SJSA1 (cell line): ENCODE data around the gene MYH13. TPM values are rescaled to one million over a fixed set of nuclear protein-coding genes. Genes with fewer than 3 reads are reported as not detected.

ENCODE experiments used
- DNase-seq, 2 experiments: peaks; one replicate each; pipeline ENCODE4 v3.0.0-alpha.2; 2015 to 2020; ENCODE audit warnings: low spot score in 2 of 2, low read depth in 1 of 2
- H3K27ac ChIP-seq: fragments of 250-450 bp; sonication (Bioruptor Pico); 2 replicates; pipeline ENCODE4 v1.5.1; 2020; ENCODE audit warnings: mild to moderate bottlenecking, moderate library complexity
- H3K27me3 ChIP-seq: fragments of 250-450 bp; sonication (Bioruptor Pico); replicated peaks from 2 replicates; pipeline ENCODE4 v1.5.1; 2020; ENCODE audit warnings: mild to moderate bottlenecking, moderate library complexity
- H3K36me3 ChIP-seq: fragments of 250-450 bp; sonication (Bioruptor Pico); 2 replicates; pipeline ENCODE4 v1.5.1; 2020; ENCODE audit warnings: mild to moderate bottlenecking
- H3K4me1 ChIP-seq: fragments of 250-450 bp; sonication (Bioruptor Pico); replicated peaks from 2 replicates; pipeline ENCODE4 v1.6.1; 2021; ENCODE audit warnings: mild to moderate bottlenecking
- H3K4me3 ChIP-seq: fragments of 250-450 bp; sonication (Bioruptor Pico); 2 replicates; pipeline ENCODE4 v1.5.1; 2020; ENCODE audit warnings: mild to moderate bottlenecking
- H3K9me3 ChIP-seq: fragments of 250-450 bp; sonication (Bioruptor Pico); replicated peaks from 2 replicates; pipeline ENCODE4 v1.5.1; 2020; ENCODE audit warnings: mild to moderate bottlenecking
- total RNA-seq: library from RNA; depleted of rRNA; stranded (reverse); fragments of >200 nt; shearing (Covaris generic); gene quantifications from 2 replicates; pipeline ENCODE4 v1.2.3, GENCODE V29; 2014; rRNA removed

The MYH13 gene
- not detected in 2 replicates for total RNA-seq

DNA sequence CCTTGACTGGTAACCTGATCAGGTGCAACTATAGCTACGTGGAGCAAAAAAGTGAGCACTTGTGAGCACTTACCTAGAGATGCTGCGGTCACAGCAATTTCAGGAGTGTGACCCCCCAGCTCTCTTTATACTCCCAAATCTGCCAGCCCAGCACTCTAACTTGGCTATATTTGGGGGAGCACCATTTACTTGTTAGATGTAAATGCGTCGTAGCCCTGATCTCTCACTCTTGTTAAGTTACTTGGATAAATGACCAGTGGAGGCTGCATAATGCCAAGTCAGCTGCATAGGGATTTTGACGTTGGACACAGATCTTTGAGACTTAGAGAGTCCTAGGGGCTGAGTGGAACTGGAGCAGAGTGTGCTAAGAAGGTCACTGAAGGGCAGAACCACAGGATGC lies at the start of gene MYH13:
MYH13 (minus strand) TSS at position 101 of the 400 bp plus-strand sequence. CDS start 8,476 bp downstream, outside the sequence.
- H3K9me3 ChIP-seq, result no peaks in the 10 kb centered on the region
- H3K4me3 ChIP-seq, result no peak within 1 kb of the TSS
- no peaks in the 10 kb centered on the region for H3K27me3 ChIP-seq
- DNase-seq, result no peak
- H3K27ac ChIP-seq, result no peak within 1 kb of the TSS
- no peaks in the 10 kb centered on the region for H3K4me1 ChIP-seq
- no peaks in the 10 kb centered on the region for H3K36me3 ChIP-seq

- Histone ChIP-seq H3K9me3 (no peaks in the 10 kb centered on the region), H3K4me3 (no peak within 1 kb of the TSS), H3K4me1 (0 out of 2 replicates have a peak, but pooled peaks cover 15% of the 10 kb centered on the region), H3K27ac (no peak within 1 kb of the TSS), H3K36me3 (no peaks in the 10 kb centered on the region), H3K27me3 (no peaks in the 10 kb centered on the region)
- no peak for DNase-seq
Observed at GRCh38 chr17:10421900-10422542, 49.2 kb upstream of the MYH13 start, which contains the start of gene MYH8. TSS of gene MYH8 (minus strand) at chr17:10421950. CDS start at chr17:10420227, 1,723 bp downstream.

DNA sequence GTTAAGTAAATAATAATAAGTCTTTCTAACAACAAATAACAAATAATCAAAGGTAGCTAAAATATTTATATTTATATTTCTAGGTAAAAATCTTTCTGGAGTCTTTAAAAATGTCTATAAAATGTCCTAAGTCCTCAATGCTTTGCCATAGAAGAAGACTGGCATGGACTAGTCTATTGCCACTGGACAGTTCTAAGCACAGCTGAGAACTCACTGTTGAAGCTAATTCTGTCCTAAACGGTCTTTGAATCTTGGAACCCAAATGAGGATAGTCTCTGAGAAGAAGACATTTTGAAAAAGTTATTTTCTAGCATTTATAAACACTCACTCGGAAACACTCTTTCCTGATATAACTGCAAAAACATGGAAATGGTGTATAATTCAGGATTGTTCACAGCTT lies 48.4 kb upstream of the MYH13 start:
- DNase-seq, result no peak
- no peaks in the 10 kb centered on the region for H3K36me3 ChIP-seq
- H3K4me3 ChIP-seq, result no peak overlapping the region
- no peak overlapping the region for H3K27ac ChIP-seq
- H3K27me3 ChIP-seq, result no peaks in the 10 kb centered on the region
- H3K4me1 ChIP-seq, result 0 out of 2 replicates have a peak, but pooled peaks cover 15% of the 10 kb centered on the region
- H3K9me3 ChIP-seq, result no peaks in the 10 kb centered on the region

DNA sequence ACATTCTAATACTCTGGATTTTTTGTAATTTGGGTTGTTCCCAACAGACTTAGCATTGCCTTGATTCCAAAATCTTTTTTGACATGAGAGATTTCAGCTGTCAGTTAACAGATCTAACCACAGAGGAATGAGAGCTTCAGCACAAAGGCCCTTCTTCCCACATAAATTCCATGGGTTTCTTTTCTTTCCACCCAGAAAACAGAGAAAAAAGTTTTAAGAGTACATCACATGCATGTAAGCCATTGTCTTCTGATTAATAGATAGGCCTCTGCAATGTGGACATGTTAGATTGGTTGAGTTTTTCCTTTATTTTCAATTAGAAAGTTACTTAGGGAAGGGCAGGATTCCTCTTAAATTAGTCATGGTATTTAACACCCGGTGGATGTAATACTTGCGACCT lies 48.0 kb upstream of the MYH13 start:
- no peak overlapping the region for H3K27ac ChIP-seq
- H3K9me3 ChIP-seq, result no peaks in the 10 kb centered on the region
- H3K27me3 ChIP-seq, result no peaks in the 10 kb centered on the region
- no peaks in the 10 kb centered on the region for H3K36me3 ChIP-seq
- H3K4me1 ChIP-seq, result 0 out of 2 replicates have a peak, but pooled peaks cover 15% of the 10 kb centered on the region
- H3K4me3 ChIP-seq, result no peak overlapping the region
- no peak for DNase-seq

GRCh38 chr17:10417431-10417830 lies 44.6 kb upstream of the MYH13 start:
- H3K27ac ChIP-seq, result no peak overlapping the region
- H3K4me3 ChIP-seq, result no peak overlapping the region
- H3K9me3 ChIP-seq, result no peaks in the 10 kb centered on the region
- no peaks in the 10 kb centered on the region for H3K36me3 ChIP-seq
- 0 out of 2 replicates have a peak, but pooled peaks cover 15% of the 10 kb centered on the region for H3K4me1 ChIP-seq
- no peak for DNase-seq
- H3K27me3 ChIP-seq, result no peaks in the 10 kb centered on the region

DNA sequence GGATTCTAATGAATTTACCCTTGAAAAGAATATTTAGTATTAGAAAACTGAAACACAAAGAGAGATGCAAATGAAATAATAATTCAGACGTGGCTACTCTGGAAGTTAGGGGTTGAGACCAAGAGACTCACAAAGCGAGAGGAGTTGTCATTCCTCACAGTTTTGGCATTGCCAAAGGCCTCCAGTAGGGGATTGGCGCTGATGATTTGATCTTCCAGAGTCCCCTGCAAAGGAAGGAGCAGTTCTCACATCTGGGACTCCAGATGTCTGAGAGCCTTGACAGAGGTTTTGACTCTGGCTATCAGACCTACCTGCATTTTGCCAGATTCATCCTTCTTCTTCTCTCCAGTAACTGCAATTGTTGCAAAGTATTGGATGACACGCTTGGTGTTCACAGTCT lies 42.4 kb upstream of the MYH13 start:
- Histone ChIP-seq H3K27ac (no peak overlapping the region), H3K4me1 (0 out of 2 replicates have a peak, but pooled peaks cover 11% of the 10 kb centered on the region), H3K36me3 (no peaks in the 10 kb centered on the region), H3K4me3 (no peak overlapping the region), H3K9me3 (no peaks in the 10 kb centered on the region), H3K27me3 (no peaks in the 10 kb centered on the region)
- no peak for DNase-seq

GRCh38 chr17:10403589-10403988 lies 30.8 kb upstream of the MYH13 start:
- no peaks in the 10 kb centered on the region for H3K27me3 ChIP-seq
- H3K36me3 ChIP-seq, result no peaks in the 10 kb centered on the region
- H3K9me3 ChIP-seq, result no peaks in the 10 kb centered on the region
- no peak overlapping the region for H3K4me3 ChIP-seq
- H3K27ac ChIP-seq, result no peak overlapping the region
- H3K4me1 ChIP-seq, result no peaks in the 10 kb centered on the region
- no peak for DNase-seq

- Histone ChIP-seq H3K4me1 (no peaks in the 10 kb centered on the region), H3K9me3 (no peaks in the 10 kb centered on the region), H3K27ac (no peak overlapping the region), H3K4me3 (no peak overlapping the region), H3K36me3 (no peaks in the 10 kb centered on the region), H3K27me3 (no peaks in the 10 kb centered on the region)
- DNase-seq, result no peak
Observed at GRCh38 chr17:10398352-10398751, 25.5 kb upstream of the MYH13 start.

- Histone ChIP-seq H3K36me3 (no peaks in the 10 kb centered on the region), H3K27me3 (no peaks in the 10 kb centered on the region), H3K4me1 (no peaks in the 10 kb centered on the region), H3K4me3 (no peak overlapping the region), H3K9me3 (no peaks in the 10 kb centered on the region), H3K27ac (no peak overlapping the region)
- no peak for DNase-seq
Observed at GRCh38 chr17:10396524-10397163, 23.8 kb upstream of the MYH13 start.

- H3K4me3 ChIP-seq, result no peak overlapping the region
- H3K36me3 ChIP-seq, result no peaks in the 10 kb centered on the region
- H3K9me3 ChIP-seq, result no peaks in the 10 kb centered on the region
- H3K27me3 ChIP-seq, result no peaks in the 10 kb centered on the region
- H3K4me1 ChIP-seq, result no peaks in the 10 kb centered on the region
- no peak for DNase-seq
- no peak overlapping the region for H3K27ac ChIP-seq
Observed at GRCh38 chr17:10394201-10394887, 21.5 kb upstream of the MYH13 start.

- Histone ChIP-seq H3K9me3 (no peaks in the 10 kb centered on the region), H3K4me3 (no peak overlapping the region), H3K4me1 (no peaks in the 10 kb centered on the region), H3K27ac (no peak overlapping the region), H3K36me3 (no peaks in the 10 kb centered on the region), H3K27me3 (no peaks in the 10 kb centered on the region)
- DNase-seq, result no peak
Observed at GRCh38 chr17:10392880-10393279, 20.1 kb upstream of the MYH13 start.

- Histone ChIP-seq H3K27ac (no peak overlapping the region), H3K27me3 (0 out of 2 replicates have a peak, but pooled peaks cover 3% of the 10 kb centered on the region), H3K4me3 (no peak overlapping the region), H3K4me1 (no peaks in the 10 kb centered on the region), H3K36me3 (no peaks in the 10 kb centered on the region), H3K9me3 (no peaks in the 10 kb centered on the region)
- no peak for DNase-seq
Observed at GRCh38 chr17:10385871-10386270, 13.1 kb upstream of the MYH13 start.

DNA sequence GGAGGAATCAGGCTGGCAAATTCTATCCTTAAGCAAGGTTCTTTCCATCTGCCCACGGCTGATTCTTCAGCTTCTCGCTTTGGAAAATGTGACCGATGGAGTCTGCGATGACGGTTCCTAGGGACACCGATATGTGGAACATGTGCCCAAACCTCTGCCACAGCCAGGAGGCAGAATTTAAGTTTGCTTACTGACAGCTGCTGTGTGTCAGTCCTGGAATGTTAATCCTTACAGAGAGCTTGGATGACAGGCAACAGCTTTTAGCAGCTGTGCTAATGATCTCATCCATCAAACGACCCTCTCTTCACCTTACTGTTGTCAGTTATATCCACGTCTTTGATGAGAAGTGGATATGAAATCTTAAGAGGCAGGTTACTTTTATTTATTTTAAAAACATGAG lies 11.4 kb upstream of the MYH13 start:
- H3K4me1 ChIP-seq, result no peaks in the 10 kb centered on the region
- H3K9me3 ChIP-seq, result no peaks in the 10 kb centered on the region
- no peak for DNase-seq
- H3K27me3 ChIP-seq, result 0 out of 2 replicates have a peak, but pooled peaks cover 3% of the 10 kb centered on the region
- H3K27ac ChIP-seq, result no peak overlapping the region
- no peak overlapping the region for H3K4me3 ChIP-seq
- no peaks in the 10 kb centered on the region for H3K36me3 ChIP-seq
